ENCODE results near the gene SERINC1.

The SERINC1 gene

GRCh38 chr6:122495612-122496011 lies 24.0 kb upstream of the SERINC1 start:
- H3K9me3 ChIP-seq (ENCODE audit: control insufficient read depth, low read length) = peaks cover 44% of the 10 kb centered on the region
- H3K36me3 ChIP-seq (ENCODE audit: control insufficient read depth in 1 of 2, insufficient read depth in 2 of 2, low read depth in 1 of 2, low read length in 2 of 2) = no peaks in the 10 kb centered on the region
- H3K9ac ChIP-seq (ENCODE audit: low read length) = no peak overlapping the region
- H3K4me3 ChIP-seq (ENCODE audit: insufficient read depth in 1 of 2, low read depth in 1 of 2, low read length in 2 of 2) = no peak overlapping the region
- H3K79me1 ChIP-seq (replicated peaks; ENCODE audit: low read length, poor library complexity, severe bottlenecking) = no peaks in the 10 kb centered on the region
- no peak overlapping the region for H2BK5ac ChIP-seq (ENCODE audit: low read depth, low read length, poor library complexity, severe bottlenecking)
- H3K18ac ChIP-seq (ENCODE audit: low read depth in 1 of 2, low read length in 2 of 2) = no peak overlapping the region
- H3K4ac ChIP-seq (ENCODE audit: low read depth in 1 of 2, low read length in 2 of 2) = no peak overlapping the region
- H3K4me2 ChIP-seq (ENCODE audit: low read length, poor library complexity, severe bottlenecking) = no peak overlapping the region
- no peak overlapping the region for H2AK5ac ChIP-seq (ENCODE audit: low read length, severe bottlenecking)
- H3K23ac ChIP-seq (ENCODE audit: low read length in 2 of 2) = no peak overlapping the region
- no peaks in the 10 kb centered on the region for H3K27me3 ChIP-seq (ENCODE audit: control insufficient read depth in 1 of 2, insufficient read depth in 1 of 2, low read length in 2 of 2)
- H4K8ac ChIP-seq (ENCODE audit: low read length) = no peak overlapping the region
- H3K4me1 ChIP-seq (ENCODE audit: control insufficient read depth, insufficient read depth, low read depth, low read length) = no peaks in the 10 kb centered on the region
- H3K27ac ChIP-seq (ENCODE audit: low read length, poor library complexity, severe bottlenecking) = no peak overlapping the region
- no peak overlapping the region for H2BK15ac ChIP-seq (ENCODE audit: low read depth, poor library complexity, severe bottlenecking)
- no peak overlapping the region for H2BK12ac ChIP-seq (ENCODE audit: low read length in 2 of 2)
- no peak overlapping the region for H3K14ac ChIP-seq (ENCODE audit: low read length in 2 of 2)
- WGBS = 100% methylated on average over 3 of the region's 3 CpGs
- no peak overlapping the region for H2AFZ ChIP-seq (ENCODE audit: low read depth, low read length)
- no peak overlapping the region for H2BK120ac ChIP-seq (ENCODE audit: low read depth, low read length)
- no peak overlapping the region for H4K91ac ChIP-seq (ENCODE audit: low read length)
- no peak for DNase-seq

DNA sequence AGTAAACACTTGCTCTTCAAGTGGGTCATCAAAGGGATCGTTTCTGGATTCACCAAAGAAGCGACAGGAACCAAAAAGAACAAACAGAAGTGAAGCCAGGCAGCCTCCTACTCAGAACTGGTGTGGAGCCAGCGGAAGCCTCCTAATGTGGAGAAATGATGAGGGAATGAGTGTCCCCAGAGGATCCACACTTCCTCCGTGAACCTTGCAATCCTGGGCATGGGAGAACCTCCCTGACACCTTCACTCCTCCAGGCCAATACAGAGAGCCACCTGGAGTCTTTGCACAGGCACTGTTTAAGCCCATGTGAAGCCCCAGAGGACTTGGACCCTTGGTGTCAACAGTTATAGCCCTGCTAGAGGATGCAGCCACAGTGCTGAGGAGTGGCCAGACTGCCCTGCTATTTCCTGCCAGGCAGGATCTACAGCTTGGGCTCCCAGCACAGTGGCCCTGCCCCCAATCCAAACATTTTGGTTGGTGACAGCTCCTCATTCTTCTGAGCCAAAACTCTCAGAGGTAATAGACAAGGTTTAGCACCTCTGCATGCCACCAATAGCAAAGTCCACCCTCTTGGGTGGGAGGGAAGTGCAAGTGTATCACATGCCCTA lies 23.2 kb upstream of the SERINC1 start:
- Histone ChIP-seq H2AFZ (ENCODE audit: low read depth, low read length) (no peak overlapping the region), H3K18ac (ENCODE audit: low read depth in 1 of 2, low read length in 2 of 2) (no peak overlapping the region), H3K27me3 (ENCODE audit: control insufficient read depth in 1 of 2, insufficient read depth in 1 of 2, low read length in 2 of 2) (no peaks in the 10 kb centered on the region), H3K4ac (ENCODE audit: low read depth in 1 of 2, low read length in 2 of 2) (no peak overlapping the region), H4K8ac (ENCODE audit: low read length) (no peak overlapping the region), H3K9me3 (ENCODE audit: control insufficient read depth, low read length) (peaks cover 39% of the 10 kb centered on the region), H2BK5ac (ENCODE audit: low read depth, low read length, poor library complexity, severe bottlenecking) (no peak overlapping the region), H2BK120ac (ENCODE audit: low read depth, low read length) (no peak overlapping the region), H4K91ac (ENCODE audit: low read length) (no peak overlapping the region), H3K23ac (ENCODE audit: low read length in 2 of 2) (no peak overlapping the region), H3K79me1 (replicated peaks; ENCODE audit: low read length, poor library complexity, severe bottlenecking) (no peaks in the 10 kb centered on the region), H3K4me3 (ENCODE audit: insufficient read depth in 1 of 2, low read depth in 1 of 2, low read length in 2 of 2) (no peak overlapping the region), H3K27ac (ENCODE audit: low read length, poor library complexity, severe bottlenecking) (no peak overlapping the region), H3K4me1 (ENCODE audit: control insufficient read depth, insufficient read depth, low read depth, low read length) (no peaks in the 10 kb centered on the region), H2BK12ac (ENCODE audit: low read length in 2 of 2) (no peak overlapping the region), H2AK5ac (ENCODE audit: low read length, severe bottlenecking) (no peak overlapping the region), H3K4me2 (ENCODE audit: low read length, poor library complexity, severe bottlenecking) (no peak overlapping the region), H2BK15ac (ENCODE audit: low read depth, poor library complexity, severe bottlenecking) (no peak overlapping the region), H3K9ac (ENCODE audit: low read length) (no peak overlapping the region), H3K36me3 (ENCODE audit: control insufficient read depth in 1 of 2, insufficient read depth in 2 of 2, low read depth in 1 of 2, low read length in 2 of 2) (no peaks in the 10 kb centered on the region), H3K14ac (ENCODE audit: low read length in 2 of 2) (no peak overlapping the region)
- 92% methylated on average over 4 of the region's 4 CpGs for WGBS
- DNase-seq = no peak

- H4K91ac ChIP-seq (ENCODE audit: low read length) = no peak overlapping the region
- H3K4me2 ChIP-seq (ENCODE audit: low read length, poor library complexity, severe bottlenecking) = no peak overlapping the region
- no peak overlapping the region for H3K18ac ChIP-seq (ENCODE audit: low read depth in 1 of 2, low read length in 2 of 2)
- H3K4me3 ChIP-seq (ENCODE audit: insufficient read depth in 1 of 2, low read depth in 1 of 2, low read length in 2 of 2) = peak overlapping the region in 1 of 2 experiments; percentile 29
- H3K9ac ChIP-seq (ENCODE audit: low read length) = peak overlapping the region; percentile 48
- H2AFZ ChIP-seq (ENCODE audit: low read depth, low read length) = no peak overlapping the region
- H2BK12ac ChIP-seq (ENCODE audit: low read length in 2 of 2) = no peak overlapping the region
- H3K23ac ChIP-seq (ENCODE audit: low read length in 2 of 2) = no peak overlapping the region
- no peaks in the 10 kb centered on the region for H3K4me1 ChIP-seq (ENCODE audit: control insufficient read depth, insufficient read depth, low read depth, low read length)
- no peak overlapping the region for H2BK5ac ChIP-seq (ENCODE audit: low read depth, low read length, poor library complexity, severe bottlenecking)
- H2BK15ac ChIP-seq (ENCODE audit: low read depth, poor library complexity, severe bottlenecking) = no peak overlapping the region
- no peak overlapping the region for H2AK5ac ChIP-seq (ENCODE audit: low read length, severe bottlenecking)
- H3K79me1 ChIP-seq (replicated peaks; ENCODE audit: low read length, poor library complexity, severe bottlenecking) = no peaks in the 10 kb centered on the region
- no peak overlapping the region for H3K27ac ChIP-seq (ENCODE audit: low read length, poor library complexity, severe bottlenecking)
- H3K4ac ChIP-seq (ENCODE audit: low read depth in 1 of 2, low read length in 2 of 2) = no peak overlapping the region
- 67% methylated on average over 7 of the region's 7 CpGs for WGBS
- no peaks in the 10 kb centered on the region for H3K27me3 ChIP-seq (ENCODE audit: control insufficient read depth in 1 of 2, insufficient read depth in 1 of 2, low read length in 2 of 2)
- no peak overlapping the region for H2BK120ac ChIP-seq (ENCODE audit: low read depth, low read length)
- H3K14ac ChIP-seq (ENCODE audit: low read length in 2 of 2) = no peak overlapping the region
- no peak overlapping the region for H4K8ac ChIP-seq (ENCODE audit: low read length)
- no peaks in the 10 kb centered on the region for H3K36me3 ChIP-seq (ENCODE audit: control insufficient read depth in 1 of 2, insufficient read depth in 2 of 2, low read depth in 1 of 2, low read length in 2 of 2)
- peaks cover 15% of the 10 kb centered on the region for H3K9me3 ChIP-seq (ENCODE audit: control insufficient read depth, low read length)
- peak; percentile 76 for DNase-seq
These were observed 20.4 kb upstream of the SERINC1 start for GRCh38 chr6:122491919-122492555.

DNA sequence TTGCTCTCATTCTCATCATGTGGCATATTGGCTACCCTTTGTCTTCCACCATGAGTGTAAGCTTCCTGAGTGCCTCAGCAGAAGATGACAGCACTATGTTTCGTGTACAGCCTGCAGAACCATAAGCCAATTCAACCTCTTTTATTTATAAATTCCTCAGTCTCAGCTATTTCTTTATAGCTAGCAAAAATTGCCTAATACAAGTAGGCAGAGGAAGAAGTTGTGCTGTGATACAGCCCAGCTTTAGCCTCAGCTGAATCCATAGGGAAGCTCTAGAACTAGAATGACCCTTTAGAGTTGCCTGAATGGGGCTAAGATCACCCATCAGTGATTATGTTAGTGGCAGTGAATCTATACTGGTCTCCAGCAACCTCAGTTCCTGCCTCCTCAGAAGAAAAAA lies 19.0 kb upstream of the SERINC1 start:
- H3K4me1 ChIP-seq (ENCODE audit: control insufficient read depth, insufficient read depth, low read depth, low read length) = no peaks in the 10 kb centered on the region
- H4K8ac ChIP-seq (ENCODE audit: low read length) = no peak overlapping the region
- H4K91ac ChIP-seq (ENCODE audit: low read length) = no peak overlapping the region
- H2AFZ ChIP-seq (ENCODE audit: low read depth, low read length) = no peak overlapping the region
- 75% methylated on average over 1 of the region's 1 CpG for WGBS
- no peak overlapping the region for H2BK12ac ChIP-seq (ENCODE audit: low read length in 2 of 2)
- no peaks in the 10 kb centered on the region for H3K36me3 ChIP-seq (ENCODE audit: control insufficient read depth in 1 of 2, insufficient read depth in 2 of 2, low read depth in 1 of 2, low read length in 2 of 2)
- H3K18ac ChIP-seq (ENCODE audit: low read depth in 1 of 2, low read length in 2 of 2) = no peak overlapping the region
- H2AK5ac ChIP-seq (ENCODE audit: low read length, severe bottlenecking) = no peak overlapping the region
- no peak overlapping the region for H3K9ac ChIP-seq (ENCODE audit: low read length)
- no peak overlapping the region for H2BK120ac ChIP-seq (ENCODE audit: low read depth, low read length)
- H3K4me2 ChIP-seq (ENCODE audit: low read length, poor library complexity, severe bottlenecking) = no peak overlapping the region
- peaks cover under 1% of the 10 kb centered on the region for H3K9me3 ChIP-seq (ENCODE audit: control insufficient read depth, low read length)
- no peaks in the 10 kb centered on the region for H3K27me3 ChIP-seq (ENCODE audit: control insufficient read depth in 1 of 2, insufficient read depth in 1 of 2, low read length in 2 of 2)
- H2BK5ac ChIP-seq (ENCODE audit: low read depth, low read length, poor library complexity, severe bottlenecking) = no peak overlapping the region
- H3K79me1 ChIP-seq (replicated peaks; ENCODE audit: low read length, poor library complexity, severe bottlenecking) = no peaks in the 10 kb centered on the region
- no peak overlapping the region for H3K4ac ChIP-seq (ENCODE audit: low read depth in 1 of 2, low read length in 2 of 2)
- H3K4me3 ChIP-seq (ENCODE audit: insufficient read depth in 1 of 2, low read depth in 1 of 2, low read length in 2 of 2) = no peak overlapping the region
- no peak overlapping the region for H2BK15ac ChIP-seq (ENCODE audit: low read depth, poor library complexity, severe bottlenecking)
- no peak overlapping the region for H3K14ac ChIP-seq (ENCODE audit: low read length in 2 of 2)
- H3K23ac ChIP-seq (ENCODE audit: low read length in 2 of 2) = no peak overlapping the region
- no peak overlapping the region for H3K27ac ChIP-seq (ENCODE audit: low read length, poor library complexity, severe bottlenecking)
- DNase-seq = no peak
